NCI-H128 (cell line): ENCODE results near the gene ATAD1.
"Not testable (repeated sequence)": the region's sequence is repeated elsewhere in the genome, so short reads cannot be mapped to it uniquely, and the experiment has no call there.

Experiments used
- DNase-seq: peaks from one replicate; lab custom pipeline; 2025; ENCODE audit not compliant: unreplicated experiment; lab: John Stamatoyannopoulos, UW

ATAD1 gene

DNA sequence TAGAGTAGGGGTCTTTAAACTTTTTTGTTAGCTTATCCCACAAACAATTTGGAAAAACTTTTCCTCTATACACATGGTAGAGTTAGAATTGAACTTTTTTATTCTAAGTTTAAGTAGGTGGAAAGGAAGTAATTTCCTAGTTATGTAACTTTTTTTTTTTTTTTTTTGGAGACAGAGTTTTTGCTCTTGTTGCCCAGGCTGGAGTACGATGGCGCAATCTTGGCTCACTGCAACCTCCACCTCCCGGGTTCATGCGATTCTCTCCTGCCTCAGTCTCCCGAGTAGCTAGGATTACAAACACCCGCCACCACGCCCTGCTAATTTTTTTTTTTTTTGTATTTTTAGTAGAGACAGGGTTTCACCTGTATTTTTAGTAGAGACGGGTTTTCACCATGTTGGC lies 28.7 kb upstream of the ATAD1 start:
- DNase-seq = not testable (repeated sequence)

DNA sequence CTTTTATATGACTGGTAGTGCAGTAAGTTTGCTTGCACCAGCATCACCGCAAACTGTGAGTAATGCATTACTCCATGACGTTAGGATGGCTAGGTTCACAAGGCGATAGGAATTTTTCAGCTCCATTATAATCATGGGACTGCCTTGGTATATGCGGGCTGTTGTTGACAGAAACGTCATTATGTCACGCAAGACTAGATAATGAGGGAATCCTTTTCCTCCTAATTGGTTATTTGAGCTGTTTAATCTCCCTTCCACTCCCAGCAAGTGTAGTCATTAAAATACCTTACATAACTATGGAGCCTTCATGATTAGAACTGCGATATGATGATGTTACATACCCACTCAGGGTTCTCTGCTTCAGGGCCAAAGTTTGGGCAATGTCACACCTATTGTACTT lies 28.0 kb upstream of the ATAD1 start:
- no peak for DNase-seq

DNA sequence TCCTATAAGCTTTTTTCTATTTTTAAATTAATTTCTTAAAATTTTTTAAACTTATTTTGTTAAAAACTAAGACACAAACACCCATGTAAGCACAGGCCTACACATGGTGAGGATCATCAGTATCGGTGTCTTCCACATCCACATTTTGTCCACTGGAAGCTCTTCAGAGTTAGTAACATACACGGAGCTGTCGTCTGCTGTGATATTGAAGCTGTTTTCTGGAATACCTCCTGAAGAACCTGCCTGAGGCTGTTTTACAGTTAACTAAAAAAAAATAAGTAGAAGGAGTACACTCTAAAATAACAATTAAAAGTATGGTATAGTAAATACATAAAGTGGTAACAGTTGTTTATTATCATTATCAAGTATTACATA lies 27.6 kb upstream of the ATAD1 start:
- no peak for DNase-seq

DNA sequence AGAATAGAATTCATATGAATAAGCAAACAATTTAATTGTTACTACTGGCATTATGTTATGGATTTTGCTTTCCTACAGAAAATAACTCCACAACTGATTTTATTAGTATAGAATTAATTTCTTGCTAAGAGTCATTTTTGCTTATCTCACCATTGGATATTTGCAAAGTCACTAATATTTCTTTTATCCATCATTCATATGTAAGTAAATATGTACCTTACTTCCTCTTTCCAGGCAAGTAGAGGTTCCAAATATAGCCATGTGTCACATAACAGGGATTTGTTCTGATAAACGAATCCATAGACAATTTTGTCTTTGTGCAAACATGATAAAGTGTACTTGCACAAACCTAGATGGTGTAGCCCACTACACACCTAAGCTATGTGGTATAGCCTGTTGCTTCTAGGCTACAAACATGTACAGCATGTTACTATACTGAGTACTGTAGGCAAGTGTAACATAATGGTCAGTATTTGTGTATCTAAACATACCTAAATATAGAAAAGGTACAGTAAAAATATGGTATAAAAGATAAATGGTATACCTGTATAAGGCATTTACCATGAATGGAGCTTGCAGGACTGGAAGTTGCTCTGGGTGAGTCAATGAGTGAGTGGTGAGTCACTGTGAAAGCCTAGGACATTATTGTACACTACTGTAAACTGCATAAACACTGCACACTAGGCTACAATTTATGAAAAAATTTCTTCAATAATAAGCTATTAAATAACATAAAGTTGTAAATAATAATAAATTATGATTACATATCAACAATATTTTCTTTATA lies 27.0 kb upstream of the ATAD1 start:
- DNase-seq = no peak

DNA sequence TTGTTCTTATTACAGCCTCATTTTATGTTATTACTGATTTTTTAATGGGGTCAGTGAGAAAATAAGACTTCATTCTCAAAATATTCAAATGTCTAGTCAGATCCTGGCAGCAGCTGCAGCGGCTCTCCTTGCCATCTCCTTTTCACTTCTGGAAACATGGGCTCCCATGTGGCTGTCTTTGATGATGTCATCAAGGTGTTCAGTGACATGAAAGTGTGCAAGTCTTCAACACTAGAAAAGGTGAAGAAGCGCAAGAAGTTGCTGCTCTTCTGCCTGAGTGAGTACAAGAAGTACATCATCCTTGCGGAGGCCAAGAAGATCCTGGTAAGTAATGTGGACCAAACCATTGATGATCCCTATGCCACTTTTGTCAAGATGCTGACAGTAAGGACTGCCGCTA lies 25.7 kb upstream of the ATAD1 start:
- no peak for DNase-seq

DNA sequence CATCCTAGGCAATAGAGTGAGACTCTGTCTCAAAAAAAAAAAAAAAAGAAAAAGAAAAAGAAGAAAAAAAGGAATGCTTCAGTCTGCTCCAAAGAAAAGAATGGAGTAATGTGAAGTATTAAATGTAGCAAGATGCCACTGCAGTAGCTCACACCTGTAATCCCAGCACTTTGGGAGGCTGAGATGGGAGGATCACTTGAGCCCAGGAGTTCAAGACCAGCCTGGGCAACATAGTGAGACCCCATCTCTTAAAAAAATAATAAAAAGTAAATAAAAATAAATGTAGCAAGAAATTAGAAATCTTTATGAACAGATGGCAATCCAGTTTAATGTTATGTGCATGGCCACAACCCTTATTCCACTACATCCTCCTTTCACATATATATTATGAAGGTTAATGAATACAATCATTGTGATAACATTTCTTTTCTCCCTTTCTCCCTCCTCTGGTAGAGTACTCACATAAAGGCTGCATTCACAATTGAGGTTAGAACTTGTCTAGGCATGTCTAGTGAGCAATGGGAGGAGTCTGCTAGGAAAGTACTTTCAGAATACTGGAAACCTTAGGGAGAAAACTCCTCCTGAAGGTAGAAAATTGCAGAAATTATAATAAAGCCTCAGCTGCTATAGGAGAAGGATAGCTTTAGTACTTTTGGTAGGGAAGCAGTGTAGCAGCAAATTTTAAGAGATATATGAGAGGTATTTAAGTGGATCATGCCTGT lies 24.9 kb upstream of the ATAD1 start:
- no peak for DNase-seq

DNA sequence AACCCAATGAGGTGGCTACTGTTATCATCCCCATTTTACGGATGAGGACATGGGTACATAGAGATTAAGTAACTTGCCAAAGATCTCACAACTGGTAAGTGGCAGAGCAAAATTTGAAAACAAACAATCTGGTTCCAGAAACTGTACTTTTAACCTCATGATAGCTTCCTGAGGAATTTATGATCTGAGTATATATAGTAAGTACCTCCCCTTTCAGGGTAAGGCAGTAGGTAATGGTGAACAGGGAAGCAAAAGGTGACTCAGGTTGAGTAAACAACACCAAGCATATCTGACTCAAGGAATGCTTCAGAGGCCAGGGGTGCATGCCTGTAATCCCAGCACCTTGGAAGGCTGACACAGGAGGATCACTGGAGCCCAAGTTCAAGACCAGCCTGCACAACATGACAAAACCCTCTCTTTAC lies 24.2 kb upstream of the ATAD1 start:
- DNase-seq = no peak

DNA sequence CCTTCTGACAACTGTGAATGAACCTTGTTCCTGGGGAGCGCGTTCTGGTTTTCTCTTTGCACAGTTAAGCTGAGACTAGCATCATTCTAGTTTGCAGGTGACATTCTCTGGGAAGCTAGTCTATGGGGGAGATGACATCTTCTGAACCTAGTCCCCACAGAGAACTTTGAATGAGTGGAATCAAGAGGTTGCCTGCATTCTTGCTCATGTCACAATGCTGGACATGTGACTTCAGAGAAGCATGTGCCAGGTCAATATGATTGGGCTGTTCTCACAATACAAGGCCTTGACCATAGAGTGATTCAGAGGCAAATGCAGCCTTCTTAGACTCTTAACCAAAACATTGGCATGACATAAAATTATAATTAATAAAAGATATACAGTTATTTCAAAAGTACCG lies 23.2 kb upstream of the ATAD1 start:
- no peak for DNase-seq

DNA sequence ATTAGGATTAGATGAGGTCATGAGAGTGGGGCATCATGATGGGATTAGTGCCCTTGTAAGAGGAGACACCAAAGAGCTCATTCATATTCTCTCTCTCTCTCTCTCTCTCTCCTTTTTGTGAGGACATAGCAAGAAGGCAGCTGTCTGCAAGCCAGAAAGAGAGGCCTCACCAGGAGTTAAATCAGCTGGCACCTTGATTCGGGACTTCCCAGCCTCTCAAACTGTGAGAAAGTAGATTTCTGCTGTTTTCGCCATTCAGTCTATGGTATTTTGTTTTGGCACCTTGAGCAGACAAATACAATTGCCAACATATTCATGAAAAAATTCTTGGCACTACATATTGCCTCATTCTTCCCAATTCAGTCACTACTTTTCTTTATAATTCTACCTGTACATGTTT lies 20.6 kb upstream of the ATAD1 start:
- no peak for DNase-seq

DNA sequence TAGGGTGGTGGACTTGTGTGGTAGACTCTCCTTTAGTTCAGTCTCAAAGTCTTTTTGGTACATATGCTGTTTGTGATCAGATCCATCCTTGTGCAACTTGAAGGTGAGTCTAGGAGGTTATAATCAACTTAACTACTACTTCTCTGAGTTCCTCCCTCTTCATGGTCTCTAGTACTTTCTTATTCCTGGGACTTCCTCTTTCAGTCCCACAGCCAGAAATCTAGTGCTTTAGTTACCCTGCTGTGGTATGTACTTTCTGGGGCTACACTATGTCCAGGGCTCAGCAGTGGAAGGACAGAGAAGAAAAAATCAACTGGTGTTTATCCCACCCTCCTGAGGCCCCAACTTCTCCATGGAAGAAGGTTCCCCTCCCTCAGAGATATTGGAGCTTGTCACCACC lies 19.4 kb upstream of the ATAD1 start:
- DNase-seq = no peak

DNA sequence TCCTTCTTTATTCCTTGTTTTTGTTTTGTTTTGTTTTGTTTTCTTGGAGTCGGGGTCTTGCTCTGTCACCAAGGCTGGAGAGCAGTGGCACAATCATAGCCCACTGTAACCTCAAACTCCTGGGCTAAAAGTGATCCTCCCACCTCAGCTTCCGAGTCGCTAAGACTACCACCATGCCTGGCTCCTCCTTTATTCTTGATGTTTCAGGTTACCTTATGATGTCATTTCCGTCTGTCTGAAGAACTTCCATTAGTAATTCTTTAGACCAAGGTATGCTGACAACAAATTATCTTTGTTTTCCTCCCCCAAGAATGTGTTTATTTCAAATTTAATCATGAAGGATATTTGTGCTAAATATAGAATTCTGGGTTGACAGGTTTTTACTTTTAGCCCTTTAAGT lies 18.1 kb upstream of the ATAD1 start:
- DNase-seq = no peak

DNA sequence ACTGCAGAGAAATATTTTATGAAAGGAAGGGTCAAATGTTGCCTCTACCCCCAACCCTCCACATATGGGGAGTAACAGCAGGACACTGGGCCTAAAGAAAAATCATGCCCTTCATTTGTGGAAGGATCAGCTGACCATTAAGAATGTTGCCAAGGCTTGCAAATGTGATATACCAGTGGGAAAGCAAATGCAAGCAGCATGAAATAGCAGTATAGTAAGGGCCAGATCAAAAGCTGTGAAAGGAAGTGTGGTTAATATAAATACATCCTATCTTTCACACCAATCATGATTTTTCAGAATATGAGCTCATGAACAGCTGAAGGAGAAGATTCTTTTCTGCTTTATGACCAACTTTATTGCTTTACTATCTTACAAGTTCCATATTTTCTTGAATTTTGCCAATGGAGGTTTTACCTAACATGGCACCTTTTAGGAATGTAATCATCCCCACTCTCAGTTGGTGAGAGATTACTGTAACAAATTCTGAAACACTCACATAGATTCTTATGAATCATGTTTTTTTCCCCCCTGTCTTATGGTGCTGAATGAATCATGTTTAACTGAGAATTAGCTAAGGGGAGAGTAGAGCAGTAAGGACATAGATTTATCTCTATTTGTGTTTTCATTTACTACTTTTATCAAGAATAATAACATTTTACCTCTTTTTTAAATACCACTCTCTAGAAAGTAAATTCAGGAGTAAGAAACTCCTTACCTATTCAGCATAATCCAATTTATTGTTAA lies 12.1 kb upstream of the ATAD1 start:
- no peak for DNase-seq

DNA sequence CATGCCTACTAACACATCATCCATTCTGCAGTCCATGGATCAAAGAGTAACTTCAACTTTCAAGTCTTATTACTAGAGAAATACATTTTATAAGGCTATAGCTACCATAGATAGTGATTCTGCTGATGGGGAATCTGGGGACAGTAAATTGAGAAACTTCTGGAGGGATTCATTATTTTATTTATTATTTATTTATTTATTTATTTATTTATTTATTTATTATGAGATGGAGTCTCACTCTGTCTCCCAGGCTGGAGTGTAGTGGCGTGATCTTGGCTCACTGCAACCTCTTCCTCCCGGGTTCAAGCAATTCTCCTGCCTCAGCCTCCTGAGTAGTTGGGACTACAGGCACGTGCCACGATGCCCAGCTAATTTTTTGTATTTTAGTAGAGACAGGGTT lies 11.0 kb upstream of the ATAD1 start:
- DNase-seq = not testable (repeated sequence)

DNA sequence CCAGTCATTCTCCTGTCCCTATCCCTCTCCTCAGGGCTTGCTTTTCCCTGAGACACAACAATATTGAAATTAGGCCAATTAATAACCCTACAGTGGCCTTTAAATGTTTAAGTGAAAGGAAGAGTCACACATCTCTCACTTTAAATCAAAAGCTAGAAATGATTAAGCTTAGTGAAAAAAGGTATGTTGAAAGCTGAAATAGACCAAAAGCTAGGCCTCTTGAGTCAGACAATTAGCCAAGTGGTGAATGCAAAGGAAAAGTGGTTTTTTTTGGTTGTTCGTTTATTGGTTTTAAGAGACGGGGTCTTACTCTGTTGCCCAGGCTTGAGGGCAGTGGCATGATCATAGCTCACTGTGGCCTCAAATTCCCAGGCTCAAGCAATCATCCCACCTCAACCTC lies 9.7 kb upstream of the ATAD1 start:
- no peak for DNase-seq

DNA sequence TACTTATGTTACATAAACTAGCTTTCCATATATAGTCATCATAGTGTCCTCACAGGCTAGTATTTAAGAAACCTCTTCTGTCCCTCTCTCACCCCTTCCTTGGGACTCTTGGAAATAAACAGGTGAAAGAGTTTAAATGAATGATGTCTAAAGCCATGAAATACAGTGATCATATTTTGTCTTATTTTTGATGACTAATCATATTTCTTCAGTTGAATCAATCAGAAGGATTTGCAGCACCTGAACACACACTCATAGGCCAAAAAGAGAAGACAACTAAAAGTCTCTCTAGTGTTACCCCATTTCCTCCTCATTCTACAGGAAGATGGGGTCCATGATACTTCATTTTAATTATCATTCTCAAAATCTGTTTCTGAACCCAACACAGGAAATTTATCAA lies 8.6 kb upstream of the ATAD1 start:
- DNase-seq = no peak

DNA sequence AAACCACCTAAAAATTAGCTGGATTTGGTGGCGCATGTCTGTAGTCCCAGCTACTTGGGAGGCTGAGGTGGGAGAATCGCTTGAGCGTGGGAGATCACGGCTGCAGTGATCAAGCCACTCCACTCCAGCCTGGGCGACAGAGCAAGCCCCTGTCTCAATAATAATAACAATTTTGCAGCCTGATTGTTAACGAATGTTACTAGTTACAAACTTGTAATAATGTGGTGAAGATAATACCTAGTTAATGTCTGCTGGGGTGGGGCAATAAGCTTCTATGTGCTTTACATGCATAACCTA lies 1.2 kb upstream of the ATAD1 start:
- DNase-seq = no peak

DNA sequence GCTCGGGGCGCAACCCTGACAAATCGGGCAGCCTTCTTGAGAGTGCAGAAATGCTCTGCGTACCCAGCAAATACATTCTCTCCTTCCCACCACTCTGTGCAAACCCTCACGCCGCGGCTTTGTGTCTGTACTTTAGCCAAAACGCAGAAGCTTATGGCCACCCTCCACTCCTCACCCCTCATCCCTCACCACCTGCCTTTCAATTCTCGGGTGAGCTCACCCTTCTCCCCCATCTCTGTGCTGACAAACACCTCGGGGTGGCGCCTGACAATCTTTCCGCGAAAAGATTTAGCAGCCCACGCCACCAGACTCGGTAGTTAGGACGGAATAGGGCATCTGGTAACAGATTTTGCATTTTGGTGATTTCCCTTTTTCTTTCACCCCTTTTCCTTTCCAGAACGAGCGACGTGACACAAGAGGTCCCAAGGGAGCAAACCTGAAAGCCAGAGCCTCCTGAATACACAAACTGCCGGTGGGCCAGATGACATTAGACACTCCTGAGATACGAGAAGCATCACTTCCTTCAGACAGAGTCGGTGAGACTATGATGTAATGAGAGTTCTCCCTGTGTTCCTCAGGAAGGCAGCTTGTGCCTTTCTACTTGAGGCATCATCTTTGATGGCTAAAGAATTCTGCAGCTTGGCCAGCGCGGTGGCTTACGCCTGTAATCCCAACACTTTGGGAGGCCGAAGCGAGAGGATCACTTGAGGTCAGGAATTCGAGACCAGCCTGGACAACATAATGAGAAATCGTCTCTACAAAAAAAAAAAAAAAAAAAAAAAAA lies 671 bp upstream of the ATAD1 start:
- DNase-seq = no peak

DNA sequence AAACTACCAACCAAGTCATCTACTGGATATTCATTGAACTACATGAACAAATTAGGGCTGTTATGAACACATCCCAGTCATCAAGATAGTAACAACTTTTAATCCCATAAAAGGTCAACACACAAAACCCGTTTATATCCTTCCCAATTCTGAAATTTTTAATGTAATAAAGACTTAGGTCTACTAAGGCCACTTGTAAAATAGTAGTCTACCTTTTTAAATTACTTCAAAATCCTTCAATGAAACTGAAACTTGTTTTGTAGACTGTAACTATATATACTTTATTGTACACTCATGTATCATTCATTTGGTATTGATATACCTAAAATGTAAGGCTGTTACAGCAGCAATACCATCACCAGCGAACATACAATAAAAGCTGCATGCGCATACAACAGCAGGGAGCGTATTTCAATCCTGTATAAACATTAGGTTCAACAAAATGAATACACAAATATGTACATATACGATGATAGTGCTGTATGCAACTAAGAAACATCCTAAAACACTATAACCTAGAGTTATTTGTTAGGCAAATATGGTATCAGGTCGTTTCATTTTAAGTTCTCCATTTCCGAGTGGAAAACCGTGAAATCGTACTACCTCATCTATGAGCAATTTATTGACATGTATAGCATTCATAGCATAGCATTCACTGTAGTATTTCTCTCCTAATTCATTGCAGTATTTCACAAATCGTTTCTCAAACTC lies 973 bp downstream of the ATAD1 start:
- no peak for DNase-seq

DNA sequence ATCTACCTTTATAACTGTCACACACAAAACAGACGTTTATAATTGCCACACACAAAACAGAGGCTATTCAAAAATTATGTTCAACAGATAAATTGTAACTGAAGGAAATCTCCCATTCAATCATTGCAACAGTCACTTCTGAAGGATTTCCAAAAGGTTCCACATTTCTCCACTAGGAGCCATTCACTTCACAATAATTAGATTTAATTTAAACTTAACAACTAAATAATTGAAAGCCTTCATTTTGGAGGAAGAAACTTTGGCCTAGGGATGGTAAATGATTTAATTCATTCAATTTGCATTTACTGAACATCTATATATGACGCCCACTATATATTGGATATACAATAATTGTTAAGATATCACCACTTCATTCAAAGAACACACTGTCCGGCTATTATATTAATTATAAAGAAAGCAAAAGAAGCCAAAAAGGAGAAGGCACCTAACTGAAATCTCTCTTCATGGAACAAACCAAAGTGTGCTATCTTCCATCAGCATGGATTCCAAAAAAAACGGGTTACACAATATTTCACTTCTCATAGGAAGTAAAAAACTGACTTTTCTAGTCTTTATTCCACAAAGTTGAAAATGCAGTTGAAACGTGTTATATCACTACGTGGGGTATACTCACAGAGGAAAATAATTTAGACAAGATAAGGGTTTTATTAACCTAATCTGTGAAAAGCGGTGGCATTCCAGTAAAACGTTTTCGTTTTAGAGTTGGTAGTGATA lies 1.7 kb downstream of the ATAD1 start:
- no peak for DNase-seq

DNA sequence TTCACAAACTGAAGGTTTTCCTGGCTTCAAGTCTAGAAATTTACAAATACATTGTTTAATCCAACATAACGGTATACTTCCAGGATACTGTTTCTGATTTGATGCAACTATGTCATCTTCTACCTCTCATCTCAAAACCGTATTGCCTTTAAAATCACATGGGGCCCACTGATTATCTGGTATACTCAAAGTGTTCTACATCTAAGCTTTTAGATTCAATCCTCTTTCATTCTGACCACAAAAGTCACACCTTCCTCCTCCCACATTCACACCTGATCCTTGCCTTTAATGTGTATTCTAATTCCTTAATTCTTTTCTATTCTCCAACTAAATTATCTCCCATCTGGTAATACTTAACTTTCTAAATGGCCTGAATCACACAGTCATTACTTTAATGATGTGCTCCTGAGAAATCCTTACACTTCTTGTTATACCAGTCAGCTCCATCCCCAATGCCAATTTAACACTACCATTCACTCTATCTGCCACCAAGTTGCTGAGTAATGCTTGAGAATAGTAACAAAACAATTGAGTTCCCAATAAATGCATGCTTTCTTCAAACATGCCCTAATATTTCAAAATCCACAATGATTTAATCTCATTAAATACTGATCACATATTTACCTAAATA lies 13.0 kb downstream of the ATAD1 start:
- DNase-seq = no peak
